H1 (cell line): ENCODE data around the gene KCNA4. TPM values are rescaled to one million over a fixed set of nuclear protein-coding genes. Genes with fewer than 3 reads are reported as not detected.

Experiments
- ATF3 ChIP-seq: IDR thresholded peaks from 2 replicates; pipeline ENCODE4 v1.6.1; 2011; ENCODE audit warnings: low read depth, mild to moderate bottlenecking, low read length; ENCODE audit not compliant: insufficient read depth
- CTBP2 ChIP-seq: IDR thresholded peaks from 2 replicates; pipeline ENCODE4 v1.7.0; 2011; ENCODE audit warnings: borderline replicate concordance, mild to moderate bottlenecking, moderate library complexity, mixed read lengths, low read length; ENCODE audit not compliant: insufficient read depth, insufficient read length
- EZH2 ChIP-seq: fragments of 200-600 bp; sonication (generic); IDR thresholded peaks from 2 replicates; pipeline ENCODE4 v1.7.1; 2012; ENCODE audit warnings: low read depth, mild to moderate bottlenecking, moderate library complexity, low read length, inconsistent platforms; ENCODE audit not compliant: severe bottlenecking
- RBBP5 ChIP-seq: IDR thresholded peaks from 2 replicates; pipeline ENCODE4 v1.7.1; 2012; ENCODE audit warnings: low read depth, mild to moderate bottlenecking, inconsistent platforms, low read length, moderate library complexity, borderline replicate concordance
- polyA plus RNA-seq, 7 experiments: library from polyadenylated mRNA; depleted of rRNA in 3 of 7; stranded (reverse) in 5 of 7; unstranded in 2 of 7; fragments of >200 nt in 5 of 7; fragments of 200-250 nt in 2 of 7; gene quantifications; 1 replicate in 5 of 7; 2 replicates in 1 of 7; 4 replicates in 1 of 7; pipeline versions ENCODE4 v1.2.1 to v1.2.3, GENCODE V29; 2011 to 2013; ENCODE audit warnings: missing spikeins in 2 of 7, mixed read lengths in 2 of 7
- total RNA-seq: library from RNA; stranded (reverse); fragmentation: NEBNext Ultra II Directional; extraction: Animal tissue kit (Norgen Biotek cat#: 25700); gene quantifications from 2 replicates; pipeline ENCODE4 v1.2.1, GENCODE V29; 2021

Gene KCNA4
- total and polyA plus RNA-seq, 2 of the 8 experiments (the other 6 are each of a cell fraction or from before 2014, with no cell fraction given) = not detected

GRCh38 chr11:29989174-29989970 lies 27.5 kb downstream of the KCNA4 start (continued):
- no peak for TF ChIP-seq EZH2
- TF ChIP-seq CTBP2 = no peak
- no peak for TF ChIP-seq RBBP5
- TF ChIP-seq ATF3 = no peak
